NB4 (cell line): Measurements from ENCODE around the gene KIF18A.
"Not testable (repeated sequence)": the region's sequence is repeated elsewhere in the genome, so short reads cannot be mapped to it uniquely, and the experiment has no call there.

Experiments used
- DNase-seq: peaks from one replicate; pipeline ENCODE4 v3.0.0; 2010; ENCODE audit warnings: low read depth
- H3K4me3 ChIP-seq: one replicate; pipeline ENCODE4 v1.5.1; 2011; ENCODE audit warnings: mild to moderate bottlenecking, low read depth, low read length, moderate library complexity
- CTCF ChIP-seq: IDR thresholded peaks from one replicate; pipeline ENCODE4 v1.5.1; 2012; ENCODE audit warnings: low read depth, low read length
- MAX ChIP-seq: IDR thresholded peaks from 2 replicates; pipeline ENCODE4 v1.6.1; 2011; ENCODE audit warnings: low read depth, low read length
- MYC ChIP-seq: IDR thresholded peaks from 2 replicates; pipeline ENCODE4 v1.6.1; 2011; ENCODE audit warnings: low read depth, low read length
- POLR2A ChIP-seq: IDR thresholded peaks from 2 replicates; pipeline ENCODE4 v1.6.1; 2011; ENCODE audit warnings: mild to moderate bottlenecking; ENCODE audit not compliant: insufficient read length; ENCODE audit errors: extremely low read depth

KIF18A gene

GRCh38 chr11:28092786-28093185 is 15.2 kb downstream of the KIF18A start:
- no peak for DNase-seq
- H3K4me3 ChIP-seq = no peak overlapping the region
- no peak for TF ChIP-seq POLR2A
- TF ChIP-seq MAX = no peak
- no peak for TF ChIP-seq CTCF
- no peak for TF ChIP-seq MYC

GRCh38 chr11:28090052-28090749 is 17.8 kb downstream of the KIF18A start:
- TF ChIP-seq POLR2A (no peak), CTCF (no peak), MAX (no peak), MYC (no peak)
- no peak overlapping the region for H3K4me3 ChIP-seq
- no peak for DNase-seq

- H3K4me3 ChIP-seq = no peak overlapping the region
- DNase-seq = no peak
- TF ChIP-seq MAX (no peak), CTCF (no peak), POLR2A (no peak), MYC (no peak)
Observed at GRCh38 chr11:28089378-28089777, 18.6 kb downstream of the KIF18A start.

GRCh38 chr11:28087693-28088092 is 20.3 kb downstream of the KIF18A start:
- not testable (repeated sequence) for DNase-seq, H3K4me3 ChIP-seq

GRCh38 chr11:28087192-28087591 is 20.8 kb downstream of the KIF18A start:
- DNase-seq, H3K4me3 ChIP-seq: not testable (repeated sequence)

- no peak overlapping the region for H3K4me3 ChIP-seq
- TF ChIP-seq CTCF (no peak), POLR2A (no peak), MYC (no peak), MAX (no peak)
- DNase-seq = no peak
Observed at GRCh38 chr11:28086569-28086968, 21.4 kb downstream of the KIF18A start.

GRCh38 chr11:28083118-28083517 is 24.8 kb downstream of the KIF18A start:
- TF ChIP-seq CTCF (no peak), MYC (no peak), POLR2A (no peak), MAX (no peak)
- no peak overlapping the region for H3K4me3 ChIP-seq
- DNase-seq = no peak
